ENCODE data around the gene CDKN1A. TPM values are rescaled to one million over a fixed set of nuclear protein-coding genes. Genes with fewer than 3 reads are reported as not detected.

The CDKN1A gene
- total RNA-seq, 1 donor from 2014 or later = 48.4 TPM

DNA sequence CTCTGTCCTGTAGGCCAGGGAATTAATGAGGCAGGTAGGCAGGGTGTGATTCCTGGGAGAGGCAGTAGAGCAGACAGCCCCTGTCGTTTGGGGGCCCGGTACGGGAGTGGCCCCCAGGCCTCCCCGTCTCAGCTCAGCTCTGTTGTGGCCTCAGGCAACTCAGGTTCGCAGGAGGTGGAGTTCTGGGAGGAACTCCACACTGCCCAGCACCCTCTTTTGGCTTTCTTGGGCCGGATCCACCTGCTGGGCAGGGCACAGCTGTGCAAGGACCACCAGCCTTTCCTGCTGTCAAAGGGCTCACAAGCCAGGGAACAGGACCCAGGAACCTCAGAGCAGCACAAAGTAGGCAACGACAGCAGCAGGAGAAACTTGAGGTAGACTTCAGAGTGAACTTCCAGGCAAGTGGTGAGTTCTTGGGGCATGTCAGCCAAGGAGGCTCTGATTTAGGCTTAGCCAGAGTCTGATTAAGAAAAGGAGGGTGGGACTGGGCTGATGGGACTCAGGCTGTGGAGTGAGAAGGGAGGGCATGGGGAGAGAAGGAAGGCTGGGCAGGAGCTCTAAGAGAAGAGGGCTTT, 56.1 kb downstream of the CDKN1A start:
- Mint-ChIP-seq H3K4me3 (ENCODE audit: unreplicated experiment) (no peak overlapping the region), H3K36me3 (ENCODE audit: low read depth, unreplicated experiment) (no peaks in the 10 kb centered on the region), H3K9me3 (ENCODE audit: unreplicated experiment) (no peaks in the 10 kb centered on the region), H3K27me3 (ENCODE audit: unreplicated experiment) (no peaks in the 10 kb centered on the region), H3K4me1 (ENCODE audit: unreplicated experiment) (peaks cover 16% of the 10 kb centered on the region), H3K27ac (ENCODE audit: unreplicated experiment) (no peak overlapping the region)
- no peak for DNase-seq (ENCODE audit: low spot score)
- TF ChIP-seq, protein P1, sequence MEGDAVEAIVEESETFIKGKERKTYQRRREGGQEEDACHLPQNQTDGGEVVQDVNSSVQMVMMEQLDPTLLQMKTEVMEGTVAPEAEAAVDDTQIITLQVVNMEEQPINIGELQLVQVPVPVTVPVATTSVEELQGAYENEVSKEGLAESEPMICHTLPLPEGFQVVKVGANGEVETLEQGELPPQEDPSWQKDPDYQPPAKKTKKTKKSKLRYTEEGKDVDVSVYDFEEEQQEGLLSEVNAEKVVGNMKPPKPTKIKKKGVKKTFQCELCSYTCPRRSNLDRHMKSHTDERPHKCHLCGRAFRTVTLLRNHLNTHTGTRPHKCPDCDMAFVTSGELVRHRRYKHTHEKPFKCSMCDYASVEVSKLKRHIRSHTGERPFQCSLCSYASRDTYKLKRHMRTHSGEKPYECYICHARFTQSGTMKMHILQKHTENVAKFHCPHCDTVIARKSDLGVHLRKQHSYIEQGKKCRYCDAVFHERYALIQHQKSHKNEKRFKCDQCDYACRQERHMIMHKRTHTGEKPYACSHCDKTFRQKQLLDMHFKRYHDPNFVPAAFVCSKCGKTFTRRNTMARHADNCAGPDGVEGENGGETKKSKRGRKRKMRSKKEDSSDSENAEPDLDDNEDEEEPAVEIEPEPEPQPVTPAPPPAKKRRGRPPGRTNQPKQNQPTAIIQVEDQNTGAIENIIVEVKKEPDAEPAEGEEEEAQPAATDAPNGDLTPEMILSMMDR (IDR thresholded peaks at IDR 0.05; ENCODE audit: unreplicated experiment) = no peak

DNA sequence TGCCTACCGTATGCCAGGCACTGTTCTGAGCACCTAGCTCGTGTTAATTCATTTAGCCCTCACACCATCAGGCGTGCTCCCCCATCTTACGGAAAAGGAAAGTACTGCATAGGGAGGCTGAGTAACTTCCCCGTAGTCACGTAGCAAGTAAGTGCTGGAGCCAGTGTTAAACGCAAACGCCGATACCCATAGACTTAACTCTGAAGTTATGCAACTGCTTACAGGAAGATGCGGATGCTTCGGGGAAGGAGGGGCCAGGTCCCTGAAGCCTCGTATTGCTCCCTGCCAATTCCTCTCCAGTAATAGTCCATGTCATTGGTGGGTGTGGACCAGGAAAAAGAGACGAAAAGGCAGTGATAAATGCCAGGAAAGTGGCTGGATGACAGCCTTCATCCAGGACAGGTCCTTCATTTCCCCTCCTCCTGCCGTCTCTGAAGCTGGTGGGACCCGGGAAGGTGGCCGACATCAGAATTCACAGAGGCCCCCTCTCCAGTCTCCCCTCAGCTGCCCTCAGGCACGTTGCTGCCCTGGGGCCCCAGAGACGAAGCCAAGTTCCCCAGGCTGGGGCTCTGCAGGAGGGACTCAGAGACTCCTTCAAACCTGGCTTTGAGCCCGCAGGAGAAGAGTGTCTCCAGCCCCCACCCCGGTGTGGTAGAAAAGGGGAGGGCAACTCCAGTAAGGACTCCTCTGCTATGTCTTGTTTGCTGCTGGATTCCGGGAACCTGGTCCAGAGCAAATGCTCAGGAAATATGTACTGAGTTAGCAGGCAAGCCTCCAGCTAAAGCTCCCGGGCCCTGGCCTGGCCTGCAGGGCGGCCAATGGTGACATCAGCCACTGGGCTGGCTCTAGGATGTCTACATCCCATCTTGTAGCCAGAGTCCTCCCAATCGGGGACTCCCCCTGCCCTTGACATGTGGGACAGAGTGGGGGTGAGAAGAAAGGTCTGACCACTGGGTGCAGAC, 56.9 kb downstream of the CDKN1A start:
- no peak for DNase-seq (ENCODE audit: low spot score)
- Mint-ChIP-seq H3K9me3 (ENCODE audit: unreplicated experiment) (no peaks in the 10 kb centered on the region), H3K4me1 (ENCODE audit: unreplicated experiment) (peaks cover 19% of the 10 kb centered on the region), H3K27ac (ENCODE audit: unreplicated experiment) (no peak overlapping the region), H3K27me3 (ENCODE audit: unreplicated experiment) (peaks cover 1% of the 10 kb centered on the region), H3K36me3 (ENCODE audit: low read depth, unreplicated experiment) (no peaks in the 10 kb centered on the region), H3K4me3 (ENCODE audit: unreplicated experiment) (no peak overlapping the region)
- TF ChIP-seq, protein P1 (IDR thresholded peaks at IDR 0.05; ENCODE audit: unreplicated experiment) = no peak

Other genes with a start within 250 kb of the CDKN1A start
- not detected for gene PXT1, start 235.9 kb upstream of the CDKN1A start, total RNA-seq (ENCODE audit: unreplicated experiment)
- gene KCTD20, start 235.7 kb upstream of the CDKN1A start, total RNA-seq (ENCODE audit: unreplicated experiment) = 43.0 TPM
- gene STK38, start 131.2 kb upstream of the CDKN1A start, total RNA-seq (ENCODE audit: unreplicated experiment) = 41.4 TPM
- 289 TPM for gene SRSF3, start 84.4 kb upstream of the CDKN1A start, total RNA-seq (ENCODE audit: unreplicated experiment)
- not detected for gene RAB44, start 19.1 kb downstream of the CDKN1A start, total RNA-seq (ENCODE audit: unreplicated experiment)
- 24.9 TPM for gene CPNE5, start 160.7 kb downstream of the CDKN1A start, total RNA-seq (ENCODE audit: unreplicated experiment)
- 33.4 TPM for gene PPIL1, start 196.1 kb downstream of the CDKN1A start, total RNA-seq (ENCODE audit: unreplicated experiment)
- gene C6orf89, start 207.2 kb downstream of the CDKN1A start, total RNA-seq (ENCODE audit: unreplicated experiment) = 43.2 TPM

Data from endothelial cell (in vitro differentiated cells).